Peyer's patch (tissue), 4 donors: Measurements from ENCODE around the gene KIF3B. TPM values are rescaled to one million over a fixed set of nuclear protein-coding genes. Genes with fewer than 3 reads are reported as not detected.

ENCODE experiments used
- DNase-seq, 3 donors: peaks; one replicate each; pipeline ENCODE4 v3.0.0-alpha.2; 2017 to 2019
- H3K27ac ChIP-seq, 4 donors: fragments of 200-600 bp; sonication (generic); one replicate each; pipeline ENCODE4 v1.5.1; 2016 to 2019
- H3K27me3 ChIP-seq, 2 donors: fragments of 200-600 bp; sonication (generic); one replicate each; pipeline ENCODE4 v1.5.1; 2019
- H3K36me3 ChIP-seq, 3 donors: fragments of 200-600 bp; sonication (generic); one replicate each; pipeline ENCODE4 v1.5.1; 2016 to 2019
- H3K4me1 ChIP-seq, 4 donors: fragments of 200-600 bp; sonication (generic); one replicate each; pipeline ENCODE4 v1.5.1; 2016 to 2019
- H3K4me3 ChIP-seq, 4 donors: fragments of 200-600 bp; sonication (generic); 1 replicate in 3 of 4; 2 replicates in 1 of 4; pipeline ENCODE4 v1.5.1; 2016 to 2019; ENCODE audit warnings: mild to moderate bottlenecking in 1 of 4
- H3K9me3 ChIP-seq, 4 donors: fragments of 200-600 bp; sonication (generic); one replicate each; pipeline ENCODE4 v1.5.1; 2016 to 2019; ENCODE audit warnings: mild to moderate bottlenecking in 1 of 4
- CTCF ChIP-seq, 6 experiments: fragments of 450-650 bp in 4 of 6; fragments of 200-600 bp in 2 of 6; sonication (generic) in 1 of 6; IDR thresholded peaks; one replicate each; pipeline ENCODE4 v1.5.1; 2017 to 2019; ENCODE audit warnings: antibody characterized with exemption in 6 of 6, mild to moderate bottlenecking in 3 of 6, moderate library complexity in 1 of 6
- POLR2A ChIP-seq, 2 donors: fragments of 450-650 bp; IDR thresholded peaks; one replicate each; pipeline ENCODE4 v1.5.1; 2017; ENCODE audit warnings: antibody characterized with exemption in 2 of 2, mild to moderate bottlenecking in 2 of 2, moderate library complexity in 2 of 2
- total RNA-seq, 4 donors: library from RNA; depleted of rRNA; stranded (reverse); fragments of >200 nt; gene quantifications; one replicate each; pipeline ENCODE4 v1.1.0, GENCODE V29; 2016

The KIF3B gene
- total RNA-seq, 4 donors from 2014 or later, result 42.1 to 77.6 (median 57.7) TPM

- Histone ChIP-seq H3K4me1 (peaks cover 0 to 23% (median 12%) of the 10 kb centered on the region in 4 donors), H3K27me3 (no peaks in the 10 kb centered on the region), H3K27ac (peak overlapping the region in 3 of 4 donors; percentile 98 to 99 (median 99)), H3K36me3 (no peaks in the 10 kb centered on the region), H3K4me3 (peak overlapping the region in 3 of 4 donors; percentile 77 to 95 (median 95)), H3K9me3 (no peaks in the 10 kb centered on the region)
- no peak for DNase-seq
- TF ChIP-seq POLR2A (IDR thresholded peaks at IDR 0.05) (no peak), CTCF (IDR thresholded peaks at IDR 0.05) (no peak)
These were observed 79.3 kb downstream of the KIF3B start for GRCh38 chr20:32356622-32357374.

GRCh38 chr20:32357375-32357868 lies 80.0 kb downstream of the KIF3B start:
- Histone ChIP-seq H3K4me1 (peaks cover 0 to 29% (median 14%) of the 10 kb centered on the region in 4 donors), H3K9me3 (no peaks in the 10 kb centered on the region), H3K27ac (peak overlapping the region; percentile 98 to 99 (median 98)), H3K27me3 (no peaks in the 10 kb centered on the region), H3K36me3 (no peaks in the 10 kb centered on the region), H3K4me3 (peak overlapping the region; percentile 77 to 95 (median 92))
- TF ChIP-seq POLR2A (IDR thresholded peaks at IDR 0.05) (no peak), CTCF (IDR thresholded peaks at IDR 0.05) (no peak)
- peak in 2 of 3 donors; percentile 62 to 63 for DNase-seq

- no peaks in the 10 kb centered on the region for H3K36me3 ChIP-seq
These were observed 80.6 kb downstream of the KIF3B start, which contains the start of gene ASXL1 for GRCh38 chr20:32357869-32358631. Gene ASXL1 (plus strand): TSS chr20:32358331. CDS start chr20:32358776, 445 bp downstream.

GRCh38 chr20:32358632-32358882 lies 81.1 kb downstream of the KIF3B start:
- Histone ChIP-seq H3K36me3 (no peaks in the 10 kb centered on the region), H3K4me3 (peak overlapping the region; percentile 77 to 95 (median 92)), H3K9me3 (no peaks in the 10 kb centered on the region), H3K27me3 (no peaks in the 10 kb centered on the region), H3K27ac (peak overlapping the region; percentile 98 to 99 (median 98)), H3K4me1 (peaks cover 0 to 39% (median 14%) of the 10 kb centered on the region in 4 donors)
- TF ChIP-seq POLR2A (IDR thresholded peaks at IDR 0.05), result no peak
- TF ChIP-seq CTCF (IDR thresholded peaks at IDR 0.05), result no peak
- peak in 1 of 3 donors; percentile 80 for DNase-seq

More at GRCh38 chr20:32357869-32358631, 80.6 kb downstream of the KIF3B start, which contains the start of gene ASXL1:
- Histone ChIP-seq H3K4me3 (peak within 1 kb of the TSS; percentile 77 to 95 (median 92)), H3K27ac (peak within 1 kb of the TSS; percentile 98 to 99 (median 98)), H3K27me3 (no peaks in the 10 kb centered on the region), H3K4me1 (peaks cover 0 to 35% (median 14%) of the 10 kb centered on the region in 4 donors), H3K9me3 (no peaks in the 10 kb centered on the region)
- DNase-seq, result peak; percentile 95 to 97 (median 95)
- TF ChIP-seq CTCF (IDR thresholded peaks at IDR 0.05) (peak in 1 of 6 experiments; percentile 9), POLR2A (IDR thresholded peaks at IDR 0.05) (peak in 1 of 2 donors; percentile 43)

GRCh38 chr20:32358883-32359632 lies 81.6 kb downstream of the KIF3B start:
- DNase-seq, result peak; percentile 63 to 91 (median 89)
- Histone ChIP-seq H3K4me3 (peak overlapping the region; percentile 77 to 95 (median 92)), H3K9me3 (no peaks in the 10 kb centered on the region), H3K27ac (peak overlapping the region; percentile 98 to 99 (median 98)), H3K27me3 (no peaks in the 10 kb centered on the region), H3K4me1 (peaks cover 0 to 44% (median 14%) of the 10 kb centered on the region in 4 donors), H3K36me3 (no peaks in the 10 kb centered on the region)
- TF ChIP-seq CTCF (IDR thresholded peaks at IDR 0.05) (no peak), POLR2A (IDR thresholded peaks at IDR 0.05) (peak in 1 of 2 donors; percentile 49)
